ENCODE results near the gene IRAK1.
"Not testable (repeated sequence)": the region's sequence is repeated elsewhere in the genome, so short reads cannot be mapped to it uniquely, and the experiment has no call there.

The IRAK1 gene

GRCh38 chrX:154018518-154019060, 1.1 kb downstream of the IRAK1 start:
- no peak for FAIRE-seq

- FAIRE-seq = no peak
These were observed 1.8 kb downstream of the IRAK1 start for GRCh38 chrX:154017766-154018517.

GRCh38 chrX:154016366-154017076, 3.2 kb downstream of the IRAK1 start:
- FAIRE-seq = no peak

DNA sequence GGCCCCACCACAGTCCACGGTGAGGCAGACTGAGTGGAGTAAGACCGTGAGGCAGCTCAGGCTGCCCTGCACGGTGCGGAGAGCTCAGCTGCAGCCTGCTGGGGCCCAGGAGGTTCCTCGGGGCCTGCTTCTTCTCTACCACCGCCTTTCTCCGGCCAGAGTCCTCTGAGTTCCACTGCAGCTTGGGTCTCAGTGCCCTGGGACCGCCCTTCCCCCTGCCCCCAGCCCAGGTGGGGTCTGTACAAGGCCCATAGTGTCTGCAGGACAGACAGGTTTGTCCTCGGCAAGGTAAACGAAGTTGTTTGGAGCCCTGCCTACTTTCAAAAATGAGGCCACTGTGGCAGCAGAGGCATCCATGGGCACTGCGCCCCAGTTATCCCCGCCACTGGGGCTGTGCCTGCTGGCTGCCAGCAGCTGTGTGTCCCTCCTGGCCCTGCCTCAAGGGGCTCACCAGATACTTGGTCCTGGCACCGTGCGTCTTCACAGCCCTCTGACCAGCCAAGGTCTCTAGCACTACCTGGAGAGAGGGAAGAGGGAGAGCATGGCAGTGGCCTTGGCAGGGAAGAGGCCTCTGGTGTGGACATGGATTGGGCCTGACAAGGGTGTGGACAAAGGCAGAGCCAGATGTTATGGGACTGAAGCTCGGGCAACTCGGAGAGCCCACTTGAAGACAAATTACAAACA, 4.0 kb downstream of the IRAK1 start:
- no peak for FAIRE-seq

DNA sequence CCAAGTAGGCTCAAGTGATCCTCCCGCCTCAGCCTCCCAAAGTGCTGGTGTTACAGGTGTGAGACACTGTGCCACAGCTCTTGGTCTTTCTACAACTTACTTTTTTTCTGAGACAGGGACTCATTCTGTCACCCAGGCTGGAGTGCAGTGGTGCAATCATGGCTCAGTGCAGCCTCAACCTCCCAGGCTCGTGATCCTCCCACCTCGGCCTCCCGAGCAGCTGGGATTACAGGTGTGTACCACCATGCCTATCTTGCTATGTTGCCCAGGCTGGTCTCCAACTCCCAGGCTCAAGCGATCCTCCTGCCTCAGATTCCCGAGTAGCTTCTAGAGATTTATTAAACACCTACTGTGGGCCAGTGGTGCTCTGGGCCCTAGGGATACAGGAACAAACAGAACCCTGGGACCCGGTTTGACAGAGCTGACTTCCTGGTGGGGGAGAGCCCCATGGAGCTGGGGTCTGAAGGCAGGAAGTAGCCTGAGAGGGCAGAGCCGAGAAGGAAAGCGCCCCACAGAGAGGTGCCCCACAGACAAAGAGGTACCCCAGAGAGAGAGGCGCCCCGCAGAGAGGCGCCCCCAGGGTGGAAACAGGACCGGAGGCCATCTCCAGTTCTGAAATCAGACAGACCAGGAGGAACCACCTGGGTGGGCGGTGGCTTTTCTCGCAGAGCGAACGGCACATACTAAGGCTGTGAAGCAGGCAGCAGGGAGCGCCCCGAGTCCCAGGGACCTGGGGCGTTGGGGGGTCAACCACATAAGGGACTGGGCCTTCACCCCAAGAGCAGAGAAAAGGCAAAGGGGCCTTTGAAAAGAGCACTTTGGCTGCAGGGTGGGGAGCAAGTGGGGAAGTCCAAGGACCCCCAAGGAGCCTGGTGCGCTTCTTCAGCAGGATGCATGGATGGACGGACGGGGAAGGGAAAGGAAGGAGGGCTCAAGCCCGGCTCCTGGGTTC, 5.0 kb downstream of the IRAK1 start:
- FAIRE-seq = no peak

DNA sequence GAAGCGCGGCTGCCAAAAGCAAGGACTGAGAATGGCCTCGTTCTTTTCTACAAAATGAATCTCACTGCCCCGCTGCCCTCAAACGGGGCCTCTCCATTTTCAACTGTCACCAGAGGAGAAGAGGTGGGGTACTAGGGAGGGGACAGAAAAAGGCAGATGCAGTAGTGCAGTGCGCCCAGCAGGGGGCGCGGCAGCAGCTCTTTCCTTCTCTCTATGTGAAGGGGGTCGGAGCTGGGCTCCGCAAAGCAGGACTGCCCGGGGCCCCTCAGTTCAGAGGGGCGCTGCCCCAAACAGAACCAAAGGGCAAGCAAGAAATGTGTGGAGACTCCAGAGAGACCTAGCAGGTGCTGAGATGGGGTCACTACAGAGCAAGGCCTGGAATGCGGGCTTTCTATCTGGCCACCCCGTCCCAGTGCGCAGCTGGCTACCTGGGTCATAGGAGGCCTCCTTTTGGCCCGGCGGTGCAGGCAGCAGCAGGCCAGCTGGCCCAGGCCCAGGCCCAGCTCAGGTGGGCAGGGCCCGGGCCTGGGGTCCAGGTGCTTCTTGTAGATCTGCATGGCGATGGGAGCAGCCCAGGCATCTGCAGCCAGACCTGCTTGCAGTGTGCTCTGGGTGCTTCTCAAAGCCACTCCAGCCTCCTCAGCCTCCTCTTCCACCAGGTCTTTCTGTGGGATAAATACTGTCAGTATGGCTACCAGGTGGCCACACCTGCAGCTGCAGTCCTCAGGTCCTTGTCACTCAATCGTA, 5.9 kb downstream of the IRAK1 start:
- FAIRE-seq = no peak

DNA sequence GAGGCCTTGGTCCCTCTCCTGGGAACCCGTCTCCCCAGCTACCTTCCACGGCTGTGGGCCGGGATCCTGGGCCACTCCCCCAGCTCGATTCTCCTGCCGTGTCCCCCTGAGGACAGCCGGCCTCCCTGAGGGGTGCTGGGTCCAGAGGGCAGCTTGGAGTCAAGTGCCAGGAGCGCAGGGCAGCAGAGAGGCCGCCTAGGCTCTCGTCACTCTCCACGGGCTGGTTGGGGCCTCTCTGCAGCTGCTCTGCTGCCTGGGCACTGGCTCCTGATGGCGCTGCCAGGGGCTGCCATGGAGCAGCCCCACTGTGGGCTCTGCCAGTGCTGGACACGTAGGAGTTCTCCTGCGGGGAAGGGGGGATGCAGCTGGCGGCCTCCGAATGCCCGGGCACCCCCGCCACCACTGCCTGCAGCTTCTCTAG, 6.7 kb downstream of the IRAK1 start:
- FAIRE-seq = no peak

- FAIRE-seq = no peak
These were observed 7.2 kb downstream of the IRAK1 start for GRCh38 chrX:154012336-154012991.

GRCh38 chrX:154011376-154012335, 8.0 kb downstream of the IRAK1 start:
- no peak for FAIRE-seq

DNA sequence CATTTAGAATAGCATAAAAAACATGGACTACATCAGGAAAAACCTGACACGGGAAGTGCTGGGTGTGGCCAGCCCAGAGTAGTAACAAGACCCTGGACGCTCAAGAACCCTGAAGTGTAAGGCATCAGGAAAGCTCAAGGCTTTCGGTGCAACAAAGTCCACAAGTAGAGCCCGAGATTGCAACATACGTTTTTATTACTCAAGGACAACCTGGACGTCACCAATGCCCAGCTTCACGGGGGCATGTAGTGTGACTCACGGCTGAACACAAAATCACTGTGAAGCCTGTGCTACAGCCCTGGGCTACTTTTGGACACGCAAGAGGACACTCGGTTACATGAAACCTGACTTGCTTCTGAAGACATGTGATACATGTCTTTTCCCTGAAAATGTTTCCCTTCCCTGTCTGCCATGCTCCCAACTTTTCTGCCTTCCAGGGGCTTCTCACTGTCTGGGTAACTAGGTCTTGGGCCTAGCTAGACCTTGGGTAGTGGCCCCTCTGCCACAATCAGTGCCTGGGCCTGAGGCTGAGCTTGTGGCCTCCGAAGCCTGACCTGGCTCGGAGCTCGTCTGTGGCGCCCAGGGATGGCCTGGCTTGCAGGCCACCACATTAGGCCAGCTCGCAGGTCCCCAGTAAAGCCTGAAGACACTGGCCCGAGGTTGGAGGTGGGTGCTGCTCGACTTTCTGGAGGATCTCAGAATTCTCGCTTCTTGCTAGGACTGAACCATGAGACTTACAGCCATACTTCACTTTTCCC, 9.2 kb downstream of the IRAK1 start:
- no peak for FAIRE-seq

DNA sequence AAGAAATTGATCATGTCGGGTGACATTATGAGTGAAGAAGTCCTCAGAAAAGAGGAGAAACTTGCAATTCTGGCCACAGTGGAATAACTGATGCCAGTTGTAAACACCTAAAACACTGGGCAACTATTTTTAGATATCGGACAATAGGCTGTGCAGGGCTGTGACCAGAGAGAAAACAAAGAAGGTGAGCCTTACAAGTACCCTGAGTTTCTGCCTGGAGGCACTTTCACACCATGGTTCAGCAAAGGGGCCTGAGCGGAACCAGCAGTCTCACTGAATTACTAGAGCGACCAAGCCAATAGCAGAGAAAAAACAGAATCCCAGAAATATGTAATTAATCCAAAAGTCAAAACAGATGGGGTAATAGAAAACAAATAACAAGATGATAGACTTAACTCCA, 11.2 kb downstream of the IRAK1 start:
- no peak for FAIRE-seq

- FAIRE-seq = no peak
These were observed 12.8 kb downstream of the IRAK1 start for GRCh38 chrX:154006947-154007346.

DNA sequence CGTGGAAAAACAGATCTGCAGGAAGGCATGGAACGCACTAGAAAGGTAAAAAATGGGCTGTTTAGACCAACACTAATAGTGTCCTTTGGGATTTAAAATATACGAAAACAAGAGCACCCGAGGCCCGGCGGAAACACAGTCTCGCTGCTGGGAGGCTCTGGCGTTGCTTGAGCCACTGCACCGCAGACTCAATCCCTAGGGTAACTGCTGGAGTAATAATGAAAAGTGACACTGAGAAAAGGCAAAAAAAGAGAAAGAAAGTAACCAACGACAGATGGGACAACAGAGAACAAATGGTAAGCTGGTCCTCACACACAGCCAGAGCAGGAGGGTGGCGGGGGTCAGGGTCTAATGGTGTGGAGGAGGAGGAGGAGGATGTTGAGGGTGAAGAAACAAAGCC, 15.4 kb downstream of the IRAK1 start:
- no peak for FAIRE-seq

DNA sequence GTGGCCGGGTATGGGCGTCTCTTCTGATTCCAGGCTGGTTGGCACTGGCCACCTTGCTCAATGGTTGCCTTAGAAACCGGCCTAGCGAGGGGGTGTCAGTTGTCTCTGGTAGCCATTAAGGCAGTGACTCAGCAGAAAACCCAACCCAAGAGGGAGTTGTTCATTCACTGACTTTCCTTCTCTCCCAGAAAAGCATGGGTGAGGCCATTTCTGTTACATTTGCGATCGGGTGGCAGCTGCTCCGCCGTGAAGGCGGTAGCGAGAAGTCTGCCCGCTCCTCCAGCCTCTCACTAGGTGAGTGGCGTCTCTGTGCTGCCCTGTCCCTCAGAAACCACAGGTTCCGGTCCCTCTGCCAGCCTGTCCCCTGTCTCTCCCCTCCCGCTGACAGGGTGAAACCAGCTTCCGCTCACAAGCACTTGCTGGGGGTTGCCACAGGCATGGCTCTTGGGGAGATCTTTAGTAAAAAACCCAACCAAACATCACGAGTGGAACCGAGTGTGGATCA, 17.4 kb downstream of the IRAK1 start:
- FAIRE-seq = no peak

DNA sequence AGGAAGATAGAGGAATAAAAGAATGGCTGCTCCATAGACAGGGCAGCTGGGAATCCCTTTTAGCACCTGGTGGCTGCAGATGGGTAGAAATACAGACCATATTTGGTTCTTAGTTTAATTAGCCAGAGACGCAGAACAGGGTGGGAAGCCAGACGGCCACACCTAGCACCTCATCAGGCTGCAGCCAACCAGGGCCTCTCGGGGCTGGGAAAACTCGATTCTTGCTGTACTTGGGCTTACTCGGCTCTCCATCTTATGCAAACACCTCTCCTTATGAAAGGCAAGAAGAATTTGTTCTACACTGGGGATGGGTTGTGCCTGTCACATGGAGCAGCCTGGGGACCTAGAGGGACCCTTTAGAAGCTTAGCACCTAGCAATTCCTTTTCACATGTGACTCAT, 19.7 kb downstream of the IRAK1 start:
- FAIRE-seq = no peak

DNA sequence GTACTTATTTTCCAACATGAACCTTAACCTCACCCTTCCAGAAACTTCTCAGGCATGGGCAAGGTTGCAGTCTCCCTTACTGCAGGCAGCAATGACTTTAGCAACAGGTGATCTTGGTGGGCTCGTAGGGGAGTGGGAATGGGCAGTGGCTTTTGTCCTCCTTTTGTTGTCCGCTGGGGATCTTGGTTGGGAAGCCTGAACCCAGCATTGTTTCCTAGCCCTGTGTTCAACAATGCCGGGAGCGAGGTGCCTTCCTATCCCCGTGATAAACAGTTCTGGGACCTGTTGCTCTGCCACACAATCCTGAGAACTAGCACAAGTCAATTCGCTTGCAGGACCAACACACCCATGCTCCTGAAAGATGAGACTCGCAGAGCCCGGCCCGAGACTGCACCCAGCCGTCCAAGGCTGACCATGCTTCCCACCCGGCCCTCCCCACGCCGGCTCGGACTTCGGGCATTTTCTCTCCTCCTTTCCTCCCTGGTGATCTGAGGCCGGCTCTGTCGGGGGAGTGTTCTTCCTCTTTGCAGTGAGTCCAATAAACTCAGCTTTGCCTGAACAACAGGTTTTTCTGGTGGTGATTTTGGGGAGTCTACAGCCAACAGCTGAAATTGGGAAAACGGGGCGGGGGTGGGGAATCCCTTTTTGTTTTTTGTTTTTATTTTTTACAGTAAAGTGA, 20.2 kb downstream of the IRAK1 start:
- FAIRE-seq = no peak

DNA sequence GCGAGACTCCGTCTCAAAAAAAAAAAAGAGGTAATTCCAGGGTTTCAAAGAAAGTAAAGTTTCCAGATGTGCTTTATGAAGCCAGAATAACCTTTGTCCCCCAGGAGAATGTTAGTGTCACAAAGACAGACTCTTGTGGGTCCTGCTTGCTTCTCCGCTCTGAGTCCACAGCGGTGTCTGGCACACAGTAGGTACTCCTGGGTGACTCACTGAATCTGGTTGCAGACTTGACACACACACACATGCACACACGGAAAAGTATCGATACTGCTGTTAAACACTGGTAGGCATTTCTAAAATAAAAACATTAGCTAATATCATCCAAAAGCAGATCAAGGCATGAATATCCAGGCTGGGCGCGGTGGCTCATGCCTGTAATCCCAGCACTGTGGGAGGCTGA, 24.2 kb downstream of the IRAK1 start:
- FAIRE-seq = no peak

DNA sequence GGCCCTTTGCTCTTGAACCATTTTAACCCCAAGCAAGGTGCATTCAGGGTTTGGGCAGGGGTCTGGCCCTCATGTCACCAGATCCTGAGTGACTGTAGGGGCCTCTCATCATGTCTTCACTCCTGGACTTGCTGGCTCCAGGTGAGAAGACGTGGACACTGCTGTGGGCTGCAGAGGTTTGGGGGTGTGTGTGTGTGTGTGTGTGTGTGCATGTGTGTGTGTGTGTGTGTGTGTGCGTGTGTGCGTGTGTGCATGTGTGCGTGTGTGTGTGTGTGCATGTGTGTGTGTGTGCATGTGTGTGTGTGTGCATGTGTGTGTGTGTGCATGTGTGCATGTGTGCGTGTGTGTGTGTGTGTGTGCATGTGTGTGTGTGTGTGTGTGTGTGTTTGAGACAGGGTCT, 25.3 kb downstream of the IRAK1 start:
- FAIRE-seq = not testable (repeated sequence)

All from A204.1 (cell line).